Renal cortex interstitium (tissue), 15 donors: Measurements from ENCODE around the gene LRRC72. TPM values are rescaled to one million over a fixed set of nuclear protein-coding genes. Genes with fewer than 3 reads are reported as not detected.
"Not testable (repeated sequence)": the region's sequence is repeated elsewhere in the genome, so short reads cannot be mapped to it uniquely, and the experiment has no call there.

Experiments
- DNase-seq, 11 donors: peaks; one replicate each; pipeline ENCODE4 v3.0.0-alpha.2; 2013; ENCODE audit warnings: low read depth in 9 of 11, low spot score in 4 of 11; ENCODE audit errors: extremely low read depth in 1 of 11
- long read RNA-seq, 16 experiments: transcript quantifications; one replicate each; lab custom pipeline, GENCODE V29; 2026
- polyA plus RNA-seq, 3 donors: library from polyadenylated mRNA; unstranded; fragments of 120-200 nt; gene quantifications; one replicate each; pipeline ENCODE4 v1.2.1, GENCODE V29; 2013; ENCODE audit not compliant: insufficient read length in 3 of 3

The LRRC72 gene
- not detected for polyA plus RNA-seq
- long read RNA-seq, donor 1, result 0 reads
- long read RNA-seq, donor 2, result 0 reads
- long read RNA-seq, donor 3, result 0 reads
- long read RNA-seq, donor 4, result 0 reads
- long read RNA-seq, donor 5, result 0 reads
- long read RNA-seq, donor 6, result 0 reads
- long read RNA-seq, donor 7, result 0 reads
- long read RNA-seq, donor 8, result 0 reads
- long read RNA-seq, donor 9, result 0 reads
- long read RNA-seq, donor 10, result 0 reads
- long read RNA-seq, donor 11, result 0 reads
- long read RNA-seq, donor 12, result 0 reads
- long read RNA-seq, donor 13, result 0 reads
- long read RNA-seq, donor 14, result 0 reads
- long read RNA-seq, donor 15, result 0 reads
- long read RNA-seq, donor 16, result 0 reads

- DNase-seq, result no peak
Measured at GRCh38 chr7:16526742-16527540, at the start of gene LRRC72. Gene LRRC72 (plus strand): TSS chr7:16526825. CDS start chr7:16526953, 128 bp downstream.

DNA sequence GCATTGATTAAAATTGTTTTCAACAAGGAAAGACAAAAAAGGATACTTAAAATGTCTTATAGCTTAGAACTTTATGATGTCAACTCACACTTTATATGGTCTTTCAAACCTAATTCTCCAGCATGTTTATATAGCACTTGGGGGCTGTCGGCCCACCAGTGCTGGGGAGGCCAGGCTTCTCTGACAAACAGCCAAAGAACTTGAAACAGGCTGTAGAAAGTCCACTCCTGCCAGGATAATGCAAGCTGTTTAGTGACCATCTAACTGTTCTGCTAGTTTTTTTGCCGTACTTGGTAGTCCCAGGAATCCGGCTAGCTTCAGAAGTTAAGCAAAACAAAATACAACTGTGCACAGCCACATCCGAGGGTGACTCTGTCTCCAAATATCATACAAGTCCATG is 47.5 kb upstream of the LRRC72 start:
- DNase-seq, result no peak

DNA sequence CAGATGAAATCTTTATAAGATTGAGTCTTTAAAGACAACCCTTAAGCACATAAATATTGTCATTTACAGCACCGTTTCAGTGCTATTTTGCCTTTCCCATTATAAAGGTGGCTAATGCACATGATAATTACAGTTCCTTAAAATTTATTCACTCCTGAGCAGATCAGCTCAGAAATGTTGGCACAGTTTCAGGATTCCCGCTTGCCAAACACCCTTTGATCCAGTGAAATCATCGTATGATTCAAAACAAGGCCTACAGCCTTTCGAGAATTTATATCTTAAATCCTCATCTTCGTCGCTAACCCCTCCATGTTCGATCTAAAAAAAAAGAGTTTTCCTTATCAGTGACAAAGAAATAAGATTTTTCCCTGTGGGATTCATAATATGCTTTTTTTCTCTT is 47.0 kb upstream of the LRRC72 start:
- no peak for DNase-seq

DNA sequence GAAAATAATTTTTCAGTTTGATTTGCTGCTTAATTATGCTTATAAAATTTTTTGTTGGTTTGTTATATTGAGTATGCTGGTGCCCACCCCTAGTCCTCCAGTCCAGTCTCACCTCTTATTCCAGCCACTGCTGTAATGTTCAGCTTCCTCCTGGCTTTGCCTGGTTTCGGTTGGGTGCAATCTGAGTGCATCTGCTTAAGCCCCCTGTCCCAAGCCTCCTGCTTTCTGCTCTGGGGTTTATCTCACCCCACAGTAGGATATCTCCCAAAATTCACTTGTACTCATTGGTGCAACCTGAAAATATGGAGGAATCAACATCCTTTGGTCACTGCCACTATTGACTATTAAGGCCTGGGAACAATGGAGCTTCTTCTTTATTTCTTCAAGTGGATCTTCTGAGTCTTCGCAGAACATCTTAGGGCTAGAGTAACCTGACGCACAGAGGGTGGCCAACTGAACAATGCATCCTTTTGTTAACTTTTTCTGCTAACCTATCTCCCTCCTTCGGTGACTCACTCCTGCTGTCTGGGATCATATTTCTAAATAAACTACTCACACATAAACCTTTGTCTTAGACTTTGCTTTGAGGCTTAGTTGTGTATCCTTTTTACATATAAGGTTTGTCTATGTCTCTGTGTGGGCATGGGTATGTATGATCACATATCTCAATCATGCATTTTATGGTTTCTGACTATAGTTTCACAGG is 42.0 kb upstream of the LRRC72 start:
- no peak for DNase-seq

GRCh38 chr7:16491148-16491547 is 35.5 kb upstream of the LRRC72 start:
- DNase-seq, result no peak

- peak in 5 of 11 donors; percentile 9 to 59 (median 36) for DNase-seq
Measured at GRCh38 chr7:16492513-16493062, 34.0 kb upstream of the LRRC72 start.

GRCh38 chr7:16493266-16493665 is 33.4 kb upstream of the LRRC72 start:
- no peak for DNase-seq

- no peak for DNase-seq
Measured at GRCh38 chr7:16494551-16494950, 32.1 kb upstream of the LRRC72 start.

GRCh38 chr7:16494955-16495719 is 31.5 kb upstream of the LRRC72 start:
- no peak for DNase-seq

- no peak for DNase-seq
Measured at GRCh38 chr7:16498122-16498521, 28.5 kb upstream of the LRRC72 start.

DNA sequence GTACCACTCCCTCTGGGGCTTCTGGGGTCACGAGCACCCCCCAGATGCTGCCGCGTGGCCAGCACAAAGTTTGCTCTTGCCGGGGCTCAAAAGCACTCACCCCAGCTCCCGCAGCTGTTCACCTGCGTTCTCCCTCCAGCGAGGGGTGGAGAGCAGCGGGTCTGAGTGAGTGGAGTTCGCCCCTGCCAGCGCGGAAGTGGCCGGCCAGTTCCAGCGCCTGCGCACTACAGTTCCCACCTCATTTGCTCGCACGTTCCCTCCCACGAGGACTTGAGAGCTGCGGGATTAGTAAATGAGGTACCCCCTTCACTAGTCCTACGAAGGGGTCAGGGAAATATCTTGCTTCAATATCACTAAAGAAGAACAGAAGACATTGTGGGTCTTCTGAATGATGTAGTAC is 24.3 kb upstream of the LRRC72 start:
- no peak for DNase-seq

DNA sequence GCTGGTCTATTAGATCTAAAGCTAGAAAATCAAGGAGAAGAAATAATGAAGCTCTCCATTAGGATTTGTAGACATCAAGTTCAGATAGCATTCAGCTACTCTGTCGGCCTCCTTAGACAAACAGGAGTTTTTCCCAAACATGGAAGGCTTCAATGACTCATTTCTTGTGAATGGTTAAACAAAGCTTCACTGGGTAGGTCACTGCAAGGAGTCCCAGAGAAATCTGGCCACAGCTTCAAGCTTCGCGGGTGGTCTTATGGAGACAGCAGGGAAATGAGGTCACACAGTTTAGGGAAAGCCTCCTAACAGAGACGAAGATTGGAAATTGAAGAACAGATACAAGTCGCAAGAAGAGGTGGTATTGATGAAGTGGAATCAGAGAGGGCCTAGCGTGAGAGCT is 22.6 kb upstream of the LRRC72 start:
- DNase-seq, result no peak

DNA sequence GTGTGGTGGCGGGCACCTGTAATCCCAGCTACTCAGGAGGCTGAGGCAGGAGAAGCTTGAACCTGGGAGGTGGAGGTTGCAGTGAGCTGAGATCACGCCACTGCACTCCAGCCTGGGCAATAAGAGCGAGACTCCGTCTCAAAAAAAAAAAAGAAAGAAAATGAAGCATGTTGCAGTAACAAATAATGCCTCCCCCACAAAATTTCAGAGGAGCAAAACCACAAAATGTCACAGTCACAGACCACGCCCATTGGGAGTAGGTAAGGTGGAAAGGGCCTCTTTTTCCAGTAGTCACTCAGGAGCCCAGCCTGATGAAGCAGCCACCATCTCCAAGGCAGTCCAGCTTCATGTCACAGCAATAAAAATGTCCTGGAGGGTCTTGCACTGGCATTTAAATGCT is 20.2 kb upstream of the LRRC72 start:
- DNase-seq, result not testable (repeated sequence)

DNA sequence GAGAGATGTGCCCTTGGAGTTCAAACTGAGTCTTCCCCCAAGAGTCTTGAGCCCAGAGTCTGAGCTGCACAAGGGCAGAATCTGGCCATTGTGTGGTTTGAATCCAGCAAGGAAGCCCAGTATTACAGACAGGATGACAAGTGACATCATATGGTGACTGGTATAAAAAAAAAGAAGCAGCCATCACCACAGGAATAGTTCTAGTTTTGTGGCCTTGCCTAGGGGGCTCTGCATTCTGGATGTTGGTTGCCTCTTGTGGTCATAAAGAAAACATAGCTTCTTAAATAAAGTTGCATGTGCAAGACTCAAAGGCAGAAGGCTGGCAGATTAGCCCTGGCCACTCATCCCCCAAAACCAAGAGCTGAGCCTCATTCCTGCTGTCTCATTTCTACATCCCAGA is 16.8 kb upstream of the LRRC72 start:
- no peak for DNase-seq

DNA sequence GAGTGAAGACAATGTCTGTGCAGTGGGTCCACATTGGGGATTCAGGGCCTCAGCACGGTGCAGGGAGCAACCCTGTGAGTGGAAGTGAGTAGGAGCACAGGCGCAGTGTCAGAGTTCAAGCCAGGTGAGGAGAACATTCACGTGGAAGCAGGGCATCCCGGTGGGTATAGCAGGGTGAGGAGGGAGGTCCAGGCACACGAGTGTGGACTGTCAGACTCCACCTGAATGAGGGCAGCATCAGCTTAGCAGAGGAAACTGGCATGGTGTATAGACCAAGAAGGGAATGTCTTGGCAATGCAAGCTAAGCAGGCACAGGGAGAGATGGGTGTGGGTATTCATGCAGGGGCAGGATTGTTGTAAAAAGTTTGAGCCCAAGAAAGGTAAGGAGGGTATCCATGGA is 15.3 kb upstream of the LRRC72 start:
- no peak for DNase-seq

DNA sequence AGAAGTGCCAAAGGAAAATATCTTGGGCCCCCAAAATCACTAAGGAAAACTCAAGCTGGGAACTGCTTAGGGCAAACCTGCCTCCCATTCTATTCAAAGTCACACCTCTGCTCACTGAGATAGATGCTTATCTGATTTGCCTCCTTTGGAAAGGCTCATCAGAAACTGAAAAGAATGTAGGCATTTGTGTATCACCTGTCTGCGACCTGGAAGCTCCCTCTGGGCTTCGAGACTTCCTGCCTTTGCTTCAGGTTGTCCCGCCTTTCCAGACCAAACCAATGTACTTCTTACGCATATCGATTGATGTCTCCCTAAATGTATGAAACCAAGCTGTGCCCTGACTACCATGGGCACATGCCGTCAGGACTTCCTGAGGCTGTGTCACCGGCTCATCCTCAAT is 14.5 kb upstream of the LRRC72 start:
- no peak for DNase-seq

DNA sequence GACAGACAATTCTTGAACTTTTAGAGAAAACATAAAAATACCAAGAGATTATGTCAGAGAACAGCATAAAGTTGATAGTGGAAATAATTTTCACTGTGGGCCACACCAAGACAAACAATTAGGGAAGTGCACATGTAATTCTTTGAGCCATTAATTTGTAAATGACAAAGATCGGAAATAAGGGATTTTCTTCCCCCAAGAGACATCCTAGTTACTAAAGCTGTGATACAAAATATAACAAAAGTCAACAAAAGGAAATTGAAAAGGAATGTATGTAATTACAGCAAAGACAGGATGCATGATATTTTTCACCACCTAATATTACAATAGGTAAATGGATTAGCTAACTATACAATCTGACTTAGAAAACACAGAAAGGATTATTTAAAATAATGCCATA is 12.4 kb upstream of the LRRC72 start:
- no peak for DNase-seq

DNA sequence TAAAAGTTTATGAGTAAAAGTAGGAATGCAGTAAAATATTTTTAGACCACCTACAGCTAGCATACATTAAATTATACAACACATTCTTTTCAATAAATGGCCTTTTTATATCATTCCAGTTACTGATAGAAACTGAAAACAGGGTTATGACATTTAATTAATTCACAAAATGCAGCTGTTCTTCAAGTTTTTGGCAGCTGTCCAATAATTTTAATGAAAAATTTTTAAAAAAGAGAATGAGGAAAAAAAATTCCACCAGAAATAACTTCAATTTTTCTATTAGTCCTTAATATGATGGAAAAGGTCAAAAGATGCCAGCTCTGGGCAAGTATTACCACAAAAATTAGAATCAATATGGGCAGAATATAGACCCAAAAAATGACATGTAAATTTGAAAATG is 11.9 kb upstream of the LRRC72 start:
- no peak for DNase-seq
